ENCODE measurements around the gene SYNJ2.

Gene SYNJ2

GRCh38 chr6:158014505-158015187 lies 33.0 kb downstream of the SYNJ2 start:
- no peak for FAIRE-seq

GRCh38 chr6:158015188-158015506 lies 33.5 kb downstream of the SYNJ2 start:
- FAIRE-seq = no peak

DNA sequence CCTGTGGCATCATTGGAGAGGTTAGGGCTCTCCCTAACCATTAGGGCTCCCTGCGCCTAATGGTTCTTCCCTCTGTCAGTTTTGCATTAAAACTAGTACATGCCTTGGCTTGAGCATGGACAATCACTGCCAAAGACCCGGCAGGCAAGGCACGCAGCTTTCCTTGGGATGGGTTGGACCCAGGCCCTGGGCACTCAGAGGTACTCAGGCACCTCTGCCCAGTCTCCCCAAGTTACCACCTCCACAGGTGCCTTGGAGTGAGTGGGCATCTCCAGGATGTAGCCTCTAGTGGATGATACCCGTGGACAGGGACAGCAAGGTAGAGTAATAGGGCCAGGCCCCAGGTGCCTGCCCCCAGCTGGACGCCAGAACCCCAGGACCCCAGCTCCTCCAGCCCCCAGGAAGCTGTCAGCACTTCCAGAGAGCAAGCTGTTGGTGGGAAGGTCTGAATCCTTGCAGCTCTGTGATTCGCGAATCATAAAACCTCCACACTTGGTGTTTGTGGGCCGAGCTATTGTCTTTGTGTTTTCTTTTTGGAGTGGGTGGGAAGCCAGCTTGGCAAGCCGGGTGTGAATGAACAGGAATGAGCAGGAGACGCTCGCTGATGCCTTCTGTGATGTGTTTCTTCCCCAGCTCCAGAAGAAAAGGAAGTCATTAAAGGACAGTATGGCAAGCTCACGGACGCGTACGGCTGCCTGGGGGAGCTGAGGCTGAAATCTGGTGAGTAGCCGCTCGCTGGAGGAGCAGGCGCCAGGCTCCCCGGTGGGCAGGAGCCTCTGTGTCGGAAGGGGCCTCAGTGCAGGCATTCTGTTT lies 35.1 kb downstream of the SYNJ2 start:
- no peak for FAIRE-seq

GRCh38 chr6:158017621-158018040 lies 36.0 kb downstream of the SYNJ2 start:
- no peak for FAIRE-seq

GRCh38 chr6:158018041-158018771 lies 36.5 kb downstream of the SYNJ2 start:
- FAIRE-seq = no peak

- no peak for FAIRE-seq
Observed at GRCh38 chr6:158018851-158019361, 37.2 kb downstream of the SYNJ2 start.

- no peak for FAIRE-seq
Observed at GRCh38 chr6:158019416-158019815, 37.8 kb downstream of the SYNJ2 start.

DNA sequence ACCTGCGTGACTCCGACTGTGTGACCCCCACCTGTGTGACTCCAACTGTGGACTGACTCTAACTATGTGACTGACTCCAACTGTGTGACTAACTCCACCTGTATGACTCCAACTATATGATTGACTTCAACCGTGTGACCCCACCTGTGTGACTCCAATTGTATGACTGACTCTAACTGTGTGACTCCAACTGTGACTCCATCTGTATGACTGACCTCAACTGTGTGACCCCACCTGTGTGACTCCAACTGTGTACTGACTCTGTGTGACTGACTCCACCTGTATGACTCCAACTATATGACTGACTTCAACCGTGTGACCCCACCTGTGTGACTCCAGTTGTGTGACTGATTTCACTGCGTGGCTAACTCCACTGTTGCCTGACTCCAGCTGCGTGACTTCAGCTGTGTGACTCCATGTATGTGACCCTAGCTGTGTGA lies 38.6 kb downstream of the SYNJ2 start:
- no peak for FAIRE-seq

GRCh38 chr6:158020811-158021210 lies 39.1 kb downstream of the SYNJ2 start:
- no peak for FAIRE-seq

DNA sequence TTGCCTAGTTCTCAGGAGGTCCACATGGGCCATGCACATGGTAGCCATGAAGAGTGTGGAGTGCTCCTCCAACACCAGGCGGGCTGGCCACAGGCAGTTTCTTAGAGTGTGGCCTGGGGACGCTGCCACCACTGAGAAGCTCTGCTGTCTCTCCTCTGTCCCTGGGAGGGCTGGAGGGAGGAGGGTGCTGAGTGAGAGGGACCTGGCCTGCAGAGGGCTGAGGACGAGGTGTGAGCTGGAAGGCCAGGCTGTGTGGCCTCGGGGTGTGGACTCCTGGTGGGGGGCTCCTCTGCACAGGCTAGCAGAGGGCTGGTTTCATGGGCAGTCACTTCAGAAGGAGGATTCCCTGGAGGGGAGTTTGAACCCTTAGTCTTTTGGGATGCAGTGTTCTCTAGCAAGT lies 39.7 kb downstream of the SYNJ2 start:
- FAIRE-seq = no peak

DNA sequence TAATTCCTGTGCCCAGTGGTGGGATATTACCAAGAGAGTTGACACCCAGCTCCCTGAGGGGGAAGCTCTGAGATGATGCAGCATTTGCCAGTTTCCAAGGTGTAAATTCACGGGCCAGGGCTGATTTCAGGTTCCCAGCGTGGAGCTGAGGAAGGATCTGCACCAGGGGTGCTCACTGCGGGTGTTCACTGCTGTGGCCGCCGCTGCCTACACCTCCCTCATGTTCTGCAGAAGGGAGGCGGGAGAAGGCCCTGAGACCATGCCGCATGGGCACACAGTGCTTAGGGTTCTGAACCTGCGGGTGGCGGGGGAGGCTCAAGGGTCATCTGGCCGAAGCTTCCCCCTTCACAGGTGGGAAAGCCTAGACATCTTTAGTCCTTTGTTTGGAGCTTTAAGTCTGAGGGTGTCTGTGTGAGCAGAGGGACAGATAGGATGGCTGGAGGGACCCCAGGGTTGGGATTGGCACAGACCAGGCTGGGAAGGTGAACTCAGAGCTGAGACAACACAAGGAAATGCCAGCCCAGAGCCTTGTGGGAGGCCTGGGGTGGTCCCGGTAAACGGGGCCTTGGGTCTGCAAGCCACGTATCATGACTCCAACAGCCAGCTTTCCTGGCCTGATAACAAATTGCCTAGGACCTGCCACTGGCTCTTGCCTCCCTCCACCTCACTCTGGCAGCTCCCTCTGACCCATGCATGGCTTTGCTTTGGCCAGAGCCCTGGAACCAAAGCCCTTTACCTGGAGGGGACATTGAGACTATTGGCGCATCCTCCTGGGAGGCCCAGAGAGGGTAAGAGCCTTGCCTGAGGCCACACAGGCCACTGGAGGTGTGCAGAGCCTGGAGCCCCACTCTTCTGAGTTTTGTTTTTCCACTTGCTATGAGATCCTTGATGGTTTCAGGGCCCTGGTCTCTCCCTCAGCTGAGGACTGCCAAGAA lies 40.4 kb downstream of the SYNJ2 start:
- FAIRE-seq = no peak

- FAIRE-seq = no peak
Observed at GRCh38 chr6:158022749-158023596, 41.3 kb downstream of the SYNJ2 start.

DNA sequence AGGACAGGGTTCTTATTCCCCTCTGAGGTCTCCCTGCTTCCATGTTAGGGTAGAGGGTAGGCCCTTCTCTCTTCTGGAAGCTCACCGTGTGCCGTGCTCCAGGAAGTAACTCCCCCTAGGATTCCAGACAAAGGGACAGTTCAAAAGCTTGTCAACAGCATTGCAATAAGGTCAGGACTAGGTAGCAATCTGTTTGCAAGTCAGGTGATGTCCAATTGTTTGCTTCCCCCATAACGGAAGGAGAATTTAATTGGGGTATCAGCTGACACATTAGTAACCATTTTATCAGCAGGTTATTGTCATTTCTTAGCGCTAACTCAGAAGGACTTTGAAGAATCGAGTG lies 41.9 kb downstream of the SYNJ2 start:
- FAIRE-seq = no peak

GRCh38 chr6:158024566-158025297 lies 43.1 kb downstream of the SYNJ2 start:
- no peak for FAIRE-seq

- FAIRE-seq = no peak
Observed at GRCh38 chr6:158026054-158026900, 44.6 kb downstream of the SYNJ2 start.

DNA sequence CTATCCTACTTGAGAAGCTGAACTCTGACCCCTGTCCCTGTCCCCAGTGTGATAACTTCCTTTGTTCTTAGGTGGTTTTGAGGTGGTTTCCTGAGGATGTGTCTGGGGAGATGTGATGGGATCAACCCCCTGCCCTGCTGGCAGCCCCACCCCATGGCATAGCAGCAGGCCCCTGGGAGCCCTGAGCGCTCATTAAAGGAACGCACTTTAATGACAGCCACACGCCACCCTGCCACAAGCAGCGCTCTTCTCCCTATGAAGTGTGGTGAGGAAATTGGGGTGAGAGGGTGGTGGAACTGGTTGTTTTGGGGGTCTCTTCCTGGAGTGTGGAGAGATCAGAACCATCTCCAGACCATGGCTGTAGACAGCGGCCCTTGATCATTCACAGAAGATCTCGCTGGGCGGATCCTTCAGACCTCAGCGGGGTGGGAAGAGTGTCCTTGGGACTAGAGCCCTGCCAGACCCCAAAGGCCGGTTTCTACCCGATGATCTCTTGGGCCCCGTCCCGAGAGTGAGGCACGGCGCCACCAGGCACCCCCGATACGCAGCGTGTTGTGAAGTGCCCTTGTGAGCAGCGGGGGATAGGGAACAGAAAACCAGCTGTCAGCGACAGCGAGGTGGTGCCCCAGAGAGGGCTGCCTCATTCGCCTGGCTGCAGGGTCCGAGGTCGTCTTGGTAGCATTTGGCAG lies 45.4 kb downstream of the SYNJ2 start:
- FAIRE-seq = no peak

- no peak for FAIRE-seq
Observed at GRCh38 chr6:158027590-158028285, 46.1 kb downstream of the SYNJ2 start.

GRCh38 chr6:158028421-158028820 lies 46.8 kb downstream of the SYNJ2 start:
- FAIRE-seq = no peak

Data from colon (tissue), 2 donors.